NCI-H1417 (cell line): ENCODE results near the gene NPPA.
"Not testable (repeated sequence)": the region's sequence is repeated elsewhere in the genome, so short reads cannot be mapped to it uniquely, and the experiment has no call there.

ENCODE experiments used
- DNase-seq, 3 experiments: peaks; one replicate each; lab custom pipeline; 2025; lab: John Stamatoyannopoulos, UW

Gene NPPA

DNA sequence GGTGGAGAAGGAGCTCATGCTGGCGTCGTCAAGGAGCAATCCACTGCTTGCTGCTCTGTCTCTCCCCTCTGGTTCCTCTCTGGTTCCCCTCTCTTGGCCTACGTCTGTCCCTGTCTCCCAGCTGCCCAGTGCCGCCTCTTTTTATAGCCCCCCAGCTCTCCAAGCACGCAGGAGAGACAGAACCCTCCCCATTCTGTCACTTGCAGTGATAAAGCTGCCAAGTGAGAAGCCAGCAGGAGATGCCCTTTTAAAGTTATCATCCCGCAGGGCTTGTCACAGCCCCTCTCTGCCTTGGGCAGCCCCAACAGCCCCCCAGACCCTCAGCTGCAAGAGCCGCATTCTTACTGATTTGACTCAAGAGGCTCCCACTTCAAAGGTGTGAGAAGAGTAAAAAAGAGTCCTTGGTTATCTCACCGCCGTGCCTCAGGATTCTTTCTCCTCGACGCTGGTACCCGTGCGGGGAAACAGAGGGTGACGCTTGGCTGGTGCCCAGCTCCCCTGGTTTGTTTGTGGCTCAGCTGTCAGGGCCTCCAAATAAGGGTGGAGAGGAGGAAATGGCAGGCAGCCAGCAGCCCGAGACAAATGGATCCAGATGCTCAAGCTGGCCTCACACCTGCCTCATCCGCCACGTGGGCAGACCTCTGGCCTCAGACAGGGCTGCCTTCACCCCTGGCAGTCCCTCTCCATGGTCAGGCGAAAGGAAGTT is at the start of gene NPPA:
Gene NPPA (minus strand): TSS at position 117 of the 706 bp plus-strand sequence. CDS start 99 bp downstream, at position 18.
- DNase-seq: peak; percentile 78 to 96 (median 89)

DNA sequence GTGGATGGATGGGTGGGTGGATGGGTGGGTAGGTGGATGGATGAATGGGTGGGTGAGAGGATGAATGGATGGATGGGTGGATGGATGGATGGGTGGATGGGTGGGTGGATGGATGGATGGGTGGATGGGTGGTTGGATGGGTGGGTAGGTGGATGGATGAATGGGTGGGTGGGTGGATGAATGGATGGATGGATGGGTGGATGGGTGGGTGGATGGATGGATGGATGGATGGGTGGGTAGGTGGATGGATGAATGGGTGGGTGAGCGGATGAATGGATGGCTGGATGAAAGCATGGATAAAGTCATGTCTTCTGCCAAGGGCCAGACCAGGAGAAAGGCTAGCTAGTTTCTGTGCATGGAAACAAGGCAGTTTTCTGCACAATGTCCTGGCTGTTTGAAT is 46.9 kb upstream of the NPPA start:
- not testable (repeated sequence) for DNase-seq

GRCh38 chr1:11893907-11894251 is 46.3 kb upstream of the NPPA start:
- DNase-seq: peak; percentile 54 to 76 (median 63)

DNA sequence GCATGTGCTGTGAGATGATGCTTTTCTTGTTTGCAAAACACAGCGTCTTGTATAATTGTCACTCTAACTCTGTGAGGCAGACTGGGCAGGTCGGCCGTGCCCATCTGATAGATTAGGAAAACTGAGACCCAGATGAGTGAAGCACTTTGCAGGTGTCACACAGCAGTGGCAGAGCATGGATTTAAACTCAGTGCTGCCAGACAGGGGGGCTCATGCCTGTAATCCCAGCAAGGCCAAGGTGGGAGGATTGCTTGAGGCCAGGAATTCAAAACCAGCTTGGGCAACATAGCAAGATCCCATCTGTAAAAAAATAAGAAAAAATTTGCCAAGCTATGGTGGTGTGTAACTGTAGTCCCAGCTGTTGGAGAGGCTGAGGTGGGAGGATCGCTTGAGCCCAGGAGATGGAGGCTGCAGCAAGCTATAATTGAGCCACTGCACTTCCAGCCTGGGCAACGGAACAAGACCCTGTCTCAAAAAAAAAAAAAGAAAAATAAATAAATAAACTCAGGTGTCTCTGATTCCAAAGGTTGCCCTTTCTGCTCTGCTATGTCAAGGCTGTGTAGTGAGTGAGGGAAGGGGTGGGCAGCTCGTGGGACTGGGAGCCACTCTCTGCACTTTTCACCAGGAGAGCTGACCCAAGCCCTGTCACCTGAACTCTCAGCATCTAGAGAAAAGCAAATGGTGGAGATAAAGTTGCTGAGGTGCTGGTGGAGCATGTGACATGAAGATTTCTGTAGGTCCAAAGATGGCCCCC is 44.0 kb upstream of the NPPA start:
- DNase-seq: no peak

GRCh38 chr1:11888877-11889208 is 41.3 kb upstream of the NPPA start:
- no peak for DNase-seq

DNA sequence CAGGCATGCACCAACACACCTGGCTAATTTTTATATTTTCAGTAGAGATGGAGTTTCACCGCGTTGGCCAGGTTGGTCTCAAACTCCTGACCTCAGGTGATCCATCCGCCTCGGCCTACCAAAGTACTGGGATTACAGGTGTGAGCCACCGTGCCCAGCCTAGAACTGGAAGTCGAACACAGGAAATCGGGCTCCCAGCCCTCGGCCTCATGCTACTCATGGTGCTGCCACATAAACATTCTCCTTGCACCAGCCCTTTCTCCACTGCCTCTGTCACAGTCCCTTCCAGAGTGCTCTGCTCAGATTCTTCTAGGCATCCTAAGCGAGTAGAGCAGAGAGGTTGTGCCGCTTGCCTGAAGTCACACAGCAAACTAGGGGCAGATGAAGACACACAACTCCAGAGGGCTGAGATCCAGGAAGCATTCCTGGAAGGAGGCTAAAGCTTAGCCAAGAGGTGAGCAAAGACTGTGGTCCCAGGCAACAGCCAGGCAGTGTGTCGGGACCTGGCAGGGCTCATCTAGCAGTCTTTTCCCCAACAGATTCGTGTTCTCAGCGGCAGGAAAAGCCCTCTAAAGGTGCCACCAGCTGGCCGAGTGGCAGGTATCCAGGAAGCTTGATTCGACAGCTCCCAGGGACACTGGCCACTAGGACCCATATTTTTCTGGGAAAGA is 40.8 kb upstream of the NPPA start:
- DNase-seq: no peak

- no peak for DNase-seq
These were observed 40.1 kb upstream of the NPPA start for GRCh38 chr1:11887666-11888007.

DNA sequence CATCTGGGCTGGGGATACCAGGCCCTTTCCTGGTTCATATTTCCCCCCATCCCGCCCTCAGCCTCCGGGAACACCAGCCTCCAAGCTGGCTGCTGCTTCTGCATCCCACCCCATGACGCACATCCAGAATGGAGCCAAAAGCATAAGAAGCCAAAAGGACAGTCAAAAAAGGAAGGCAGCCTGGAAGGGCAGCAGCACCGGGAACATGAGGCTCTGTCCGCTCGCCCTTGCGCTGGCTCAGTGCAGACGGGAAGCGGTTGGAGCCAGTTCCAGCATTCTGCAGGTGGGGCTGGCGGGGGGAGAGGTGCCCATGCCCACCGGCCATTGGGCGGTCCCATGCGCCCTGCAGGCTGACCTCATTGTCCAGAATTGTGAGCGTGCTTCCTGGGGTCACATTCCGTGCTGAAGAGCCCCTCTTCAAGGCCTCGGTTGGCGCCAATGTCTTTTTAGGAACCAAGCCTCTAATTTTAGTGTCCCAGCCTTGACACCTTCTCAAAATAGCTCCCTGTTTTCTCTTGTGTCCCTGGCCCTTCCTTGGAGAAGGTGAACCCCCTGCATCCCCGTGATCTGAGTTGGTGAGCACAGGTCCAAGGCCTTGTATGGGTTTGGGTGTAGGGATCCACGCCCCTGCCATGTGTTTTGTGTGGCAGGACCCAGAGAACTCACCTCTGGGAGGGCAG is 39.5 kb upstream of the NPPA start:
- DNase-seq: no peak

- DNase-seq: peak in 1 of 3 experiments; percentile 6
These were observed 38.3 kb upstream of the NPPA start for GRCh38 chr1:11885916-11886315.

DNA sequence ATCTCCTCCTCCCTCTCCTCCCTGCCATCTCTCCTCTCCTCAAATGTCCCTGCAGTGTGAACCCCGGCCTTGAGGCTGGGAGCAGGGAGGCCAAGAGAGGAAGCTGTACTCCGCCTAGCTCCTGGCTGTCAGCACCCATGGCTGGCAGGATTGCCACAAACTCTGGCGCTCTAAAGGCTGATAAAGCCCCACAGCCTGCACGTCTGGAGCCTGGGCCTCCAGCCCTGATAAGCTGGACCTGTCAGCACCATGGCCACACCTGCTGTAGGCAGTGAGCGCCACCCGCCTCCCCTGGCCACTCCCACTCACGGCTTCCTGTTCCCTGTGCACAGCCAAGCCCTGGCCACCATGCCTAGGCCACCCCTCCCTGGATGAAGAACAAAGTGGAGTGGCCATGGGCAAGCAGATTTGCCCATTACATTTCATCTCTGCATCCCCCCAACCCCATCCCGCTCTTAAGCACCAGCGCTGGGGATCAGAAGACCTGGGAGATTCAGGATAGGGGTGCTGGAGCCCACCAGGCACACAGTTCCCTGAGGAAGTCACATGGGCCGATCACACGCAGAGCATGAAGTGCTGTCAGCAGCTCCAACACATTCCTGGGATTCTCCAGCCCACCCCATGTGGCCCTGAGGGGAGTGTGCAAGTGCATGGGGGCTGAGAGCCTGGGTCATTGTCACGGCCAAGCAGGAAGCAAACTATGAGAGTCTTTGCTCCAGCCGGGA is 35.4 kb upstream of the NPPA start:
- DNase-seq: peak in 1 of 3 experiments; percentile 24

DNA sequence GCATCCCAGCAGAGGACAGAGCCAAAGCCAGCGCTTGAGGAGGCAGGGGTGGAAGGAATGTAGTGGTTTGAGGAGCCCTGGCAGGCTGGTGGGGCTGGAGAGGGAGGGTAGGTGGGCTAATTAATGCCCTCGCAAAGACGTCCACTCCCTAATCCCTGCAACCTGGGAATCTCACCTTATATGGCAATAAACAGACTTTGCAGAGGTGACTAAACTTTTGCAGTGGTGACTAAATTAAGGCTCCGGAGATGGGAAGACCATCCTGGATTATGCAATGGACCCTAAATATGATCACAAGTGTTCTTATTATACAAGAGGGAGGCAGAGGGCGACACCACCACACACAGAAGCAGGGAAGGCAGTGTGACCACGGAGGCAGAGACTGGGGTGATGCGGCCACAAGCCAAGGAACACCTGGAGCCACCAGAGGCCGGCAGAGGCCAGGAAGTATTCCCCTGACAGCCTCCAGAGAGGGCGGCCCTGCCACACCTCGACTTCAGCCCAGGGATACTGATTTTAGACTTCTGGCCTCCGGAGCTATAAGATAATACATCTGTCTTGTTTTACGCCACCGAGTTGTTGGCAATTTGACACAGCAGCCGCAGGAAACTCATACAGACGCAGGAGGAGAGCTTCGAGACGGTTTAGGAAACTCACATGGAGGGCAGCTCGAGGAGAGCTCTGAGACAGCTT is 34.3 kb upstream of the NPPA start:
- no peak for DNase-seq

GRCh38 chr1:11880911-11881748 is 33.5 kb upstream of the NPPA start:
- peak in 1 of 3 experiments; percentile 15 for DNase-seq

GRCh38 chr1:11880181-11880575 is 32.6 kb upstream of the NPPA start:
- DNase-seq: no peak

- DNase-seq: no peak
These were observed 32.0 kb upstream of the NPPA start for GRCh38 chr1:11879311-11880180.

DNA sequence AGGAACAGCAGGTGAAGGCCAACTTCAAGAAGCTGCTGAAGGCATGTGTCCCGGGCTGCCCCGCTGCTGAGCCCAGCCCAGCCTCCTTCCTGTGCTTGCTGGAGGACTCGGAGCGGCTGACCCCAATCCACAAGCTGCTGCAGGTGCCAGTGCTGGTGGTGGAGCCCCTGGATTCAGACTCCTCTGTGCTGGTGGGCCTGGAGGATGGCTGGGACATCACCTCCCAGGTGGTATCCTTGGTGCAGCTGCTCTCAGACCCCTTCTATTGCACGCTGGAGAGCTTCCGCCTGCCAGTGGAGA is 31.3 kb upstream of the NPPA start:
- DNase-seq: no peak

- DNase-seq: no peak
These were observed 30.7 kb upstream of the NPPA start for GRCh38 chr1:11878081-11878890.

DNA sequence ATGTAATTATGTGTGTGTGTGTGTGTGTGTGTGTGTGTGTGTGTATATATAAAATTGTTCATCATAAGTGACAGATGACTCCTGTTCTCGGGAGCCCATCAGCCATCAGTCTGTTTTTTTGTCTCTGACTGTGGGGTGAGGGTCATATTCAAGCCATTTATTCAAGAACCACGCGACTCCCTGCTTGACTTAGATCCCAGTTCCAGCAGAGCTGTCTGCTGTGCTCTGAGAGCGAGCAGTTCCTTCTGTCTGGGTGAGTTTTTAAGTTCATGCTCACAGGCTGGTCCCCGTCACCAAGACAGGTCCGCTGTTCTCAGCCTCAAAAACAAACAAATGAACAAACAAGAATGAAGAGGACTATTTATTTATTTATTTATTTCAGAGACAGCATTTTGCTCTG is 29.5 kb upstream of the NPPA start:
- DNase-seq: no peak

DNA sequence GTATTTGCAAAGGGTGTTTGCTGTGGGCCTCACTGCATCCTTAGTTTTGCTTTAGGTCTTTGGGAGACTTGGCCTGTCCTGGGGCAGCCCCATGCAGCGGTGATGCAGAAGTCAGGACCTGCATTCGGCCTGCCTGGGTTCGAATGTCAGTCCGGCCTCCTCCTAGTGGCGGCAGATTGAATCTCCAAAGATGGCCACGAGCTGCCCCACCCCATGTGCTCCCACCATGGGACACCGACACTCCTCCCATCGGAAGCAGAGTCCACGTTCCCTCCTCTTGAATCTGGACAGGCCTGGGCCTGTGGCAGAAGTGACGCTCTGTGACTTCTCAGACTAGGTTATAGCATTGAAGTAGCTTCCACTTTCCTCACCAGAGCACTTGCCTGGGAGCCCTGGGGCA is 27.5 kb upstream of the NPPA start:
- DNase-seq: no peak

- DNase-seq: no peak
These were observed 27.0 kb upstream of the NPPA start for GRCh38 chr1:11874624-11875023.
